Measurements from ENCODE around the gene PCK2. TPM values are rescaled to one million over a fixed set of nuclear protein-coding genes. Genes with fewer than 3 reads are reported as not detected.
A peak's percentile ranks its signal among the peaks of the same experiment; 100 is the strongest.
"Not testable (repeated sequence)": the region's sequence is repeated elsewhere in the genome, so short reads cannot be mapped to it uniquely, and the experiment has no call there.

The PCK2 gene
- total RNA-seq, 1 donor from 2014 or later, result 2.2 TPM

DNA sequence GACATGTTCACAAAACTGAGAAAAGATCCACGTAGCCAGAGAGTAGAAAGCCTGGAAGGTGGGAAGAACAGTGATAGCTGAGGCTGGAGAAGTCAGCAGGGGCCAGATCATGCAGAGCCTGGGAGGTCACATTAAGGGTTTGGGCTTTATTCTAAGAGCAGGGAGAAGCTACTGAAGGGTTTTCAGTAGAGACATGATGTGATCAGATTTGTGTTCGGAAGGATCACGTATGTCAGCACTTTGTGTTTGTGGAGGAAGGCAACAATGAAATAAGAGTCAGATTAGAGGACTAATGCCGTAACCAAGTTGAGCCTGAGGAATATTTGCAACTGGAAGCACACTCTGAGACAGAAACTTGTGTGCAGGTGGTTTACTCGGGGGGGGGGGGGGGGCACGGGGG lies 4.2 kb upstream of the PCK2 start:
- intact Hi-C loops (cut with DNase I), result loop anchor here (1.0 to 10.0 kb wide), 3 partner anchors 32 to 105 kb away; partner anchors contain the start of gene DHRS4L2
- DNase-seq (ENCODE audit: low spot score), result no peak

DNA sequence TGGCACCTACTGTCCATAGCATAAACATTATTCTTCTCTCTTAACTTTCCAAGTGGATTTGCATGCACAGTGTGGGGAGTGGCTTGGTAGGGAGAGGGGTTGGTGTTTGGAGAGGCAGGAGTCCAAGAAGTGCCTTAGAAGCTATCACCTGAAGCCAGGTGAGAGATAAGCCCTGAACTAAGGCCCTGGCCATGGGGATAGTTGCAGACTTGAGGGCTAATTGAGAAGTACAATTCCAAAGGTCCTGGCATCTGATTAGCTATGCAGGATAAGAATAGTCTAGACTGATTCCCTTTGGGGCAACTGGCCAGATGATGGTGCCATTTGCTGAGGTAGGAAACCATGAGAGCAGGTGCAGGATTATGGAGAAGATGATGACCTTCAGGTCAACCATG lies 2.0 kb upstream of the PCK2 start:
- DNase-seq (ENCODE audit: low spot score), result no peak
- intact Hi-C loops (cut with DNase I), result loop anchor here (5.0 to 10.0 kb wide), 2 partner anchors 80 to 107 kb away; partner anchors contain the start of gene DHRS4L2

DNA sequence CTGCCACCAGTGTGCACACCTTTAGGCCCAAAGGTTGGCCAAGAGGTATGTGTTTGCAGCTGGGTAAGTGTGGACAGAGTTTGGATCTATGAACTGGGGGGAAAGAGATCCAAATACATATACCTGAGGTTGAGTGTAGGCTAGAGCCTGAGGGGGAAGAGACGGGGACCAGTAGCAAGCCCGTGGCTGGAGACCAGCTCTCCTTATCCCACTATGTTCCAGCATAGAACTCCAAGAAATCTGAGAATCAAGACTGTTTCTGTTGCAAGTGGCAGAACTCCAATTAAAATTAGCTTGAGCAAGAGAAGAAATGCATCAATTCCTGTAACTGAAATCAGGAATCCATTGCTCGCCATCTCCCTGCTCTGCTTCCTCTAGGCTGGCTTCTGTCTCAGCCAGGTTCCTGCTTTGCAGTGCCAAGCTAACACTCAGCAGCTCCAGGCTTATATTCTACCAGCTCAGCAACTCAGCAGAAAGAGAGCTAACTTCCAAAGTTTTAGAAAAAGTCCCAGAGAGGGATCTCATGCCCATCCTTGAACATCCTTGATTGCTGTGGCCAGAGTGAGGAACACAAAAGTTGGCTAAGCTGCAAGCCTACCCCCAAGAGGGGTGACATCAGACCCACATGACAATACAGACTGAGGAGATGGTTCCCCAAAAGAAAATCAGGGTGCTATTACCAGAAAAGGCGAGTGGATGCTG lies 1.5 kb upstream of the PCK2 start:
- intact Hi-C loops (cut with DNase I), result loop anchor here (5.0 to 10.0 kb wide), 2 partner anchors 80 to 108 kb away; partner anchors contain the start of gene DHRS4L2
- DNase-seq (ENCODE audit: low spot score), result no peak

DNA sequence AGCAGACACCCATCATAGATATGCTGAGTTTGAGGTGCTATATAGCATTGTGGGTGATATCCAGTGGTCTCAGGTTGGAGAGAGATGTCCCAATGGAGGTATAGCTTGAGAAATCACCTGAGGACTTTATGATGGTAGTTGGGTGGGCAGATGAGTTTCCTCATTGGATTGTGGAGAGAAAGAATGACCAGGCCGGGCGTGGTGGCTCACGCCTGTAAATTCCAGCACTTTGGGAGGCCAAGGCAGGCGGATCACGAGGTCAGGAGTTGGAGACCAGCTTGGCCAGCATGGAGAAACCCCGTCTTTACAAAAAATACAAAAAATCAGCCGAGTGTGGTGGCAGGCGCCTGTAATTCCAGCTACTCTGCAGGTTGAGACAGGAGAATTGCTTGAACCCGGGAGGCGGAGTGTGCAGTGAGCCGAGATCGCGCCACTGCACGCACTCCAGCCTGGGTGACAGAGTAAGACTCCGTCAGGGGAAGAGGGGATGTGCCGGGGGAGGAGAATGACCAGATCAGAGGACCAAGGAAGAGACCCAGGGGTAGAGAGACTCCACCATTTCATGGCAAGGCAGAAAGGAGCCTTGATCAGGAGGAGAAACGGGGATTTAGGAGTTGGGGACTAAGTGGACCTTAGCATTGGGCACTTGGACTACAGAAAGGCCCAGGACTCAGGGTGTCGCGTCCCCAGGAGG lies 757 bp upstream of the PCK2 start:
- DNase-seq (ENCODE audit: low spot score), result no peak

DNA sequence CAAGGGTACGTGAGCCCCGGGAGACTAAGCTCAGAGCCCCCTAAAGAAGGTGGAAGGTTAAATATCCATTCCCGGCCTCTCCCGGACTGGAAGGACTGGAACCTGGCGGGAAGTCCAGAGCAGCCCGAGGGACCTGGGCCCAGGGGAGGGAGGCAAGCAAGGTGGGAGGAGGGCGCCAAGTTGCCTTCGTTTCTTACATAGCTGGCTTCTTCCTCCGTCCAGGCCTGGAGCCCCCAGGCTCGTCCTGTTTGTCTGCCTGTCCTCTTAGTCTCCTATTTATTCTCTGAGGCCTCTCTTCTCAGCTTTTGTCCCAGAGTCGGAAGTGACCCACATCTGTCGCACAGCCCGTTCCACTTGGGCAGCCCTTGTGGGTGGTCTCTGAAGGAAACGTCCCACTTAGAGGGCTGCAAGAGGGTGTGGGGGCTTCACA lies 745 bp downstream of the PCK2 start:
- DNase-seq (ENCODE audit: low spot score), result no peak

More for the DNA sequence above, 757 bp upstream of the PCK2 start:
- intact Hi-C loops (cut with DNase I), result loop anchor here (5.0 to 10.0 kb wide), 2 partner anchors 81 to 109 kb away; partner anchors contain the start of gene DHRS4L2

DNA sequence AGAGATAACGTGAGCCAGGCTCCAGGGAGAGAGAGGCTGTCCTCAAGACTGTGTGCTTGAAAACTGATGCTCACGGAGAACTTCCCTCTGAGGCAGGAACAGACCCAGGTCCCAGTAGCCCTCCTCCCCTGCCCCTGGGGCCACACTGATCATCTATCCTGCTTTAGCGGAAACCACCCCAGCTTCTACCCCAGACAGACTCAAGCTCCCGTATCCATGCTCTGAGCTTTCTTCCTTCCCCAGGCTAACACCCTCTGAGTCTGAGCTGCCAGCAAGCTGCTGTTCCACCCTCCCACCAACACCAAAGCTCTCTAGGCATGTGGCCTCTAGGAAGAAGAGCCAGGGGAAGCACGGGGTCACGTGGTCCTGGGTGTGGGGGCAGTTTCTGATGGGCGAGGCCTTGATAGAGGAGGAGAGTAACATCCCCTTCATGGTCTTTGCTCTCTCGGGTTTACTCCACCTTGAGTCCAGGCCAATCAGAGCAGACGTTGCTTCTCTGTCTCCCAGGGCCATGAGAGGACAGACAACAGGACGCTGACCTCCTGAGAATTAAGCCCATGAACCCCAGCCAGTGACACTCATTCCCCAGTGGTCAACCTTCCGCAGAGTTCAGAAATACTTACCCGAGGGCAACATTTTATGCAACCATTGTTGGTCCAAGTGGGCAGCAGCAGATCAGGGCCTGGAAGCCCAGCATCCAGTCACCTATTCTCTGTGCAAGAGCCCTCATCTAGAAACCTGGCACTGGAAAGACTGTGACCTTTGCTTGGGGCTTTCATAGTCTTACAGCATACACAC lies 1.4 kb downstream of the PCK2 start:
- no peak for DNase-seq (ENCODE audit: low spot score)
- intact Hi-C loops (cut with DNase I), result loop anchor here (10.0 kb wide), 1 partner anchor 111 kb away; the partner anchor contains the start of gene DHRS4L2

More for the DNA sequence above, 745 bp downstream of the PCK2 start:
- intact Hi-C loops (cut with DNase I), result loop anchor here (5.0 to 10.0 kb wide), 2 partner anchors 83 to 110 kb away; partner anchors contain the start of gene DHRS4L2

DNA sequence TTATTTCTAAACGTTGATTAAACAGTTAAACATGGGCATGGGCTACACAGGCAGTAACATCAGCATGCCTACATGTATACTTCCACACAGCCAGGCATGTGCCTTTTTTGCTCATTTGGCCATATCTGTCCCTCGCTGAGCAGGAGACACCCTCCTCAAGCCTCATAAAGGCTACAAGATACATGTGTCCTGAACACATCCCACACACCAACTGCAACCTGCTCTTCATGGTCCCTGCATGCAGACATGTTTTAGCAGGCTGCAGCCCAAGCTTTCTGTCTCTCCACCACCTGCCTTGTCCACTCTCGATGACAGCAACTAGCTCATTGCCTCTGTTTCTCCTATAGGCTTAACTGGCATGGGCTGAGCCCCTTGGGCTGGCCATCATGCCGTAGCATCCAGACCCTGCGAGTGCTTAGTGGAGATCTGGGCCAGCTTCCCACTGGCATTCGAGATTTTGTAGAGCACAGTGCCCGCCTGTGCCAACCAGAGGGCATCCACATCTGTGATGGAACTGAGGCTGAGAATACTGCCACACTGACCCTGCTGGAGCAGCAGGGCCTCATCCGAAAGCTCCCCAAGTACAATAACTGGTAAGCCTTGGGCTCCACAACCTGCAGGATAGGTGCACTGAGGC lies 2.6 kb downstream of the PCK2 start:
- no peak for DNase-seq (ENCODE audit: low spot score)
- intact Hi-C loops (cut with DNase I), result loop anchor here (10.0 kb wide), 1 partner anchor 112 kb away; the partner anchor contains the start of gene DHRS4L2

DNA sequence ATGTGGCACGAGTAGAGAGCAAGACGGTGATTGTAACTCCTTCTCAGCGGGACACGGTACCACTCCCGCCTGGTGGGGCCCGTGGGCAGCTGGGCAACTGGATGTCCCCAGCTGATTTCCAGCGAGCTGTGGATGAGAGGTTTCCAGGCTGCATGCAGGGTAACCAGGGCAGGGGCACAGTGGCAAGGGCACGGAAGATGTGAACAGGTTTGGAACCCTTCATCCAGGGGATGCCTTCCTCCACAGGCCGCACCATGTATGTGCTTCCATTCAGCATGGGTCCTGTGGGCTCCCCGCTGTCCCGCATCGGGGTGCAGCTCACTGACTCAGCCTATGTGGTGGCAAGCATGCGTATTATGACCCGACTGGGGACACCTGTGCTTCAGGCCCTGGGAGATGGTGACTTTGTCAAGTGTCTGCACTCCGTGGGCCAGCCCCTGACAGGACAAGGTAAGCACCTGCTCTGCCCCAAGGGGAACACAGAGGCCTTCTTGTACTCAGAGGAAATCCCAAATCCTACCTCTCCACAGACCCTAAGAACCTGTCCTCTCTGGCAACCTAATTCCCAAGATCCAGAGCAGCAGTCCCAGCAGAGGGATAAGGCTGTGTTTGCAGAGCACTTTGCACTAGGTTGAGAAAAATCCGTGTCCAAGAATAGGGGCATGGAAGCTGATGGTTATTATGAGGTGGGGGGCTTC lies 4.3 kb downstream of the PCK2 start:
- no peak for DNase-seq (ENCODE audit: low spot score)
- intact Hi-C loops (cut with DNase I), result loop anchor here (10.0 kb wide), 1 partner anchor 114 kb away; the partner anchor contains the start of gene DHRS4L2

DNA sequence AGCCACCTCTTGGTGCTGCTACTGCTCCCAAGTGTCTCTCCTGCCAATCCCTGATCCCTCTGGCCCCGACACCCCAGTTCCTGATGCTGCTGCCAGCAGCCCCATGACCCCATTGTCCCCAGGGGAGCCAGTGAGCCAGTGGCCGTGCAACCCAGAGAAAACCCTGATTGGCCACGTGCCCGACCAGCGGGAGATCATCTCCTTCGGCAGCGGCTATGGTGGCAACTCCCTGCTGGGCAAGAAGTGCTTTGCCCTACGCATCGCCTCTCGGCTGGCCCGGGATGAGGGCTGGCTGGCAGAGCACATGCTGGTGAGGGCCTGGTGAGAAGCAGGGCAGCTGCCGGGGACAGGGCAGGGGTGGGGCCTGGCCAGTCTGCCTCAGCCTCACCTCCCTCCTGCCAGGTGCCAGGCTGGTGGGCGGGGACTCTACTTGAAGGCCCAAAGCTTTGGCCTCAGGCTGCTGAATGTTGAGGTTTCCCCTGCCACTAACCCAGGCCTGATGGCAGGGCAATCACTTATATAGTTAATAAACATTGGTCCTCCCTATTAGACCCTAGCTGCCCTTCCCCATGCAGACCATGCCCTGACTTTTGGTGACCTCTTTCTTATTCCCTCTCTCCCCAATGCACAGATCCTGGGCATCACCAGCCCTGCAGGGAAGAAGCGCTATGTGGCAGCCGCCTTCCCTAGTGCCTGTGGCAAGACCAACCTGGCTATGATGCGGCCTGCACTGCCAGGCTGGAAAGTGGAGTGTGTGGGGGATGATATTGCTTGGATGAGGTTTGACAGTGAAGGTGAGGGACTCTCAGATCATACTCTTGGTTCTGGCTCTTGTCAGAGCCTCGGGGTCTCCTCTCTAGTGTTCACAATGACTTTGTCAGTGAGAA lies 5.1 kb downstream of the PCK2 start:
- DNase-seq (ENCODE audit: low spot score), result no peak
- intact Hi-C loops (cut with DNase I), result loop anchor here (10.0 kb wide), 1 partner anchor 114 kb away; the partner anchor contains the start of gene DHRS4L2

DNA sequence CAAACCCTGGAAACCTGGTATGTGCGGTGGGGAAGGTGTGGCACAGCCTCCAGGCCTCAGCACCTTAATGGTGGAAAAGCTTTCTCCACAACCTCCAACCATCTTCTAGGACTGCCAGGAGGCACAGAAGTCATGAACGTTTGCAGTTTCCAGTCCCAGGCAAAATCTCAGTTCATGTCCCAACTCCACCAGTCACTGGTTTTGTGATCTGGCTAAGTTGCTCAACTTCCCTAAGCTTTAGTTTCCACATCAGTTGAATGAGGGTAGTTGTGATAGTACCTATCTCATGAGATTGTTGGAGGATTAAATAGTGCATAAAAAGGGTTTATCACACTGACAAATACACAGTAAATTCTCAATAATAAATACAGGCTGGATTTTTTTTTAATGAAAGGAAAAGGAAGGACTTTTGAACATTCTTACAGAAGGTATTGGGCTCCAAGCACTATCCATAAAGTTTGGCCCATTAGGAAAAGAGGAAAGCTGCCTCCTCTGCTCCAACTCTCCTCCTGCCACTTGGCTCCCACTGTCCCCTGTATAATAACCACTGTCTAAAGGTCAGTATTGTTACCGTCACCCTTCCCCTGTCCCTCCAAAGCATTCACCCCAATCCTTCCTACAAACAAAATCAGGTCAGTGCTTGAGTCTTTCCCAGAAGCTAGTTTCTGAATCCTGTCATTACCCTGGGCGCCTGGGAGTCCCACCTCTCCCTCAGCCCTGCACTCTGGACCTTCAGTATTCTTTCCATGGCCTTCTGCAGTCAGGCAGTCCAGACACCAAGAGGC lies 6.3 kb downstream of the PCK2 start:
- no peak for DNase-seq (ENCODE audit: low spot score)
- intact Hi-C loops (cut with DNase I), result no loop called here

DNA sequence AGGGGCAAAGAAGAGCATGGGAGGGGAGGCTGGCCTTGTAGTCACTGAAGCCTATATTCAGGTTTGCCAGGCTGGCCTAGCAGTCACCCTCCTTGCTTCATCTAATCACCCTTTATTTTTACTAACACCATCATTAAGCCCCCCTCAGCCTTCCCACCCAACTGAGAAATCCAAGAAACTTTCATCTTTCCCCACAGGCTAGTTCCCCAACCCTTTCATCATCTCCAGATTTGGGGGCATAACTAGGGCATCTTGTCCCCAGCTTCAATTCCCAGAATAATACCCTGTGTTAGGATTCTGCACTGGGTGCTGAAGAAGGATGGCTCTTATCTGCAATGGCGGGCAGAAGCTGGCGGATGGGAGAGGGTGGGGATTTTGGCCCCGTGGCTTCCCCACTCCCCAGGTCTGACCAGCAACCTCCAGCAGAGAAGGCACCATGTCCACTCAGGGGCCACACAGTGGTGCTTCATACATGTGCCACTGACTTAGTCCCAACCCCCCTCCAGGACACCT lies 6.9 kb downstream of the PCK2 start:
- intact Hi-C loops (cut with DNase I), result no loop called here
- DNase-seq (ENCODE audit: low spot score), result no peak

DNA sequence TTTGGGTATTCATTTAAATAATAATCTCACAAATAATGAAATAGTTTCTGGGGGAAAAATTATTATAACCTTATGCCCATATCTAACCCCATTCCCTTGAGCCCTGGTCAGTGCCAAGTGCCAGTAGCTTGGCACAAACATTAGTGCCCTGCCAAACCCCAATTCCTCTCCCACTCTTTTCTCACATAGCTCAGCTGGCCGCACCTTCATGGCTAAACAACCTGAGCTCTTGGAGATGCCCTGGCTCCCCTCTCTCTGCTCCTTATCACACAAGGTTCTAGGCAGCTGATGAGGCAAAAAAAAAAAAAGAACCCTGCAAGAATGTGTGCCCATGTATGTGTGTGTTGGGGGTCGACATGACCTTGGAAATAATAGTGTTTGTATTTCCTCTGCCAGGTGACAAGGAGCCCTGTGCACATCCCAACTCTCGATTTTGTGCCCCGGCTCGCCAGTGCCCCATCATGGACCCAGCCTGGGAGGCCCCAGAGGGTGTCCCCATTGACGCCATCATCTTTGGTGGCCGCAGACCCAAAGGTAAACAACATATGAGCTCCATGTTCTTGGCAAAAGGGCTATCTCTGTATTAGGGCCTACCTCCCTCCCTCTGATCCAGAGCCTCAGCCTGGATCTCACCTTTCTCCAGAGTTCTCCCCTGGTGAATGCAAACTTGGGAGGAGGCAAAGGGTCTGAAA lies 8.4 kb downstream of the PCK2 start:
- DNase-seq (ENCODE audit: low spot score), result no peak
- intact Hi-C loops (cut with DNase I), result no loop called here

DNA sequence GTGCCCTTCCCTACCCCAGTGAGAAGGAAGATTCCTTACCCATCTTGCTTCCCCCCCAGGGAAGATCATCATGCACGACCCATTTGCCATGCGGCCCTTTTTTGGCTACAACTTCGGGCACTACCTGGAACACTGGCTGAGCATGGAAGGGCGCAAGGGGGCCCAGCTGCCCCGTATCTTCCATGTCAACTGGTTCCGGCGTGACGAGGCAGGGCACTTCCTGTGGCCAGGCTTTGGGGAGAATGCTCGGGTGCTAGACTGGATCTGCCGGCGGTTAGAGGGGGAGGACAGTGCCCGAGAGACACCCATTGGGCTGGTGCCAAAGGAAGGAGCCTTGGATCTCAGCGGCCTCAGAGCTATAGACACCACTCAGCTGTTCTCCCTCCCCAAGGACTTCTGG lies 9.3 kb downstream of the PCK2 start:
- intact Hi-C loops (cut with DNase I), result no loop called here
- DNase-seq (ENCODE audit: low spot score), result no peak

DNA sequence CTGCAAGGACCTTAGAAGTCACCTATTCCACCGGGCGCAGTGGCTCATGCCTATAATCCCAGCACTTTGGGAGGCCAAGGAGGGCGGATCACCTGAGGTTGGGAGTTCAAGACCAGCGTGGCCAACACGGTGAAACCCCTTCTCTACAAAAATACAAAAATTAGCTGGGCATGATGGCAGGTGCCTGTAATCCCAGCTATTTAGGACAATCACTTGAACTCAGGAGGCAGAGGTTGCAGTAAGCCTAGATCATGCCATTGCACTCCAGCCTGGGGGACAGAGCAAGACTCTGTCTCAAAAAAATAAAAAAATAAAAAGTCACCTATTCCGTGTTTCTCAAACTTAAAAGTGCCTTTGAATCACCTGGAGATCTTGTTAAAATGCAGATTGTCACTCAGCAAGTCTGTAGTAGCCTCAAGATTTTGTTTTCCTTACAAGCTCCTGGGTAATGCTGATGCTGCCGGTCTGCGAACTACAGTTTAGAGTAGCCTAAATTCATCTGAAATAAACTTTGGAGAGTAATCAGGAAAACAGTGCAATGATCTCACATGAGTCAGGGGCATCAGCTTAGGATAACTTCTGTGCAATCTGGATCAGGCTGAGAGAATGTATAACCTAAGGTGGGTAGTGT lies 11.6 kb downstream of the PCK2 start:
- peak; percentile 17 for DNase-seq (ENCODE audit: low spot score)
- intact Hi-C loops (cut with DNase I), result not testable (repeated sequence)

DNA sequence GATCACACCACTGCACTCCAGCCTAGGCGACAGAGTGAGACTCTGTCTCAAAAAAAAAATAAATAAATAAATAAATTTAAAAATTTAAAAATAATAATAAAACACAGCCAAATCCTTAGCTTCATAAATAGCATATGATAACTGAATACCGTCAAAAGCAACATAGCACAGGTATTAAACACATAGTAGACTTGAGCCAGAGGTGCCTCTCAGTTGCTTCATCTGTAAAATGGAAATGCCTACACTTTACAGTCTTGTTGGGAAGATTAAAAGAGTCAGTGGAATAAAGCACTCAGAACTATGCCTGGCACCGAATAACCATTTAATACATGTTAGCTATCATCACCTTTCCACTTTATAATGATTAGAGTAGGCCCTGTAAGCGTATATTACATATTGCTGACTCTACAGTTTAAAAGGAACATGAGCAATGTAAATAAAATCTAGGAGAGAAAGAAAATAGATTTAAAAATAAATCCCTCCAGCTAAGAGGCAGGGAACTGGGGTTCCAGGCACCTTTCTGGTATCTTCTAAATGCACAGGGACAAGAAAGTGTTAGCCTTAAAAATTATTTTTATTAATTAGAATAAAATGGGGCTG lies 12.7 kb downstream of the PCK2 start:
- intact Hi-C loops (cut with DNase I), result no loop called here
- no peak for DNase-seq (ENCODE audit: low spot score)

All from cardiac septum (tissue), 1 donor.